Tibial nerve (tissue), 4 donors: ENCODE results near the gene SFXN4. TPM values are rescaled to one million over a fixed set of nuclear protein-coding genes. Genes with fewer than 3 reads are reported as not detected.

ENCODE experiments used
- DNase-seq, 2 donors: peaks; one replicate each; pipeline ENCODE4 v3.0.0-alpha.2; 2019; ENCODE audit warnings: low spot score in 2 of 2
- H3K27ac ChIP-seq, 4 donors: fragments of 200-600 bp; sonication (generic) in 3 of 4; one replicate each; pipeline ENCODE4 v1.5.1; 2017 to 2019; ENCODE audit warnings: mild to moderate bottlenecking in 1 of 4
- H3K27me3 ChIP-seq, 2 donors: fragments of 200-600 bp; sonication (generic) in 1 of 2; one replicate each; pipeline versions ENCODE4 v1.5.1 to v1.6.0; 2017 to 2019
- H3K36me3 ChIP-seq, 3 donors: fragments of 200-600 bp; sonication (generic); one replicate each; pipeline ENCODE4 v1.5.1; 2018 to 2019
- H3K4me1 ChIP-seq, 4 donors: fragments of 200-600 bp; sonication (generic) in 3 of 4; one replicate each; pipeline ENCODE4 v1.5.1; 2017 to 2019
- H3K4me3 ChIP-seq, 4 donors: fragments of 200-600 bp; sonication (generic) in 3 of 4; one replicate each; pipeline ENCODE4 v1.5.1; 2017 to 2019; ENCODE audit warnings: mild to moderate bottlenecking in 1 of 4, moderate library complexity in 1 of 4
- H3K9me3 ChIP-seq, 4 donors: fragments of 200-600 bp; sonication (generic) in 3 of 4; one replicate each; pipeline ENCODE4 v1.5.1; 2017 to 2019
- CTCF ChIP-seq, 5 experiments: fragments of 200-600 bp in 3 of 5; fragments of 450-650 bp in 2 of 5; sonication (generic) in 3 of 5; IDR thresholded peaks; one replicate each; pipeline ENCODE4 v1.5.1; 2016 to 2019; ENCODE audit warnings: antibody characterized with exemption in 5 of 5, mild to moderate bottlenecking in 3 of 5, moderate library complexity in 2 of 5
- EP300 ChIP-seq, 2 donors: sonication (generic); formaldehyde crosslinking; IDR thresholded peaks; one replicate each; pipeline ENCODE4 v1.6.1; 2017; ENCODE audit warnings: antibody characterized with exemption in 2 of 2, mild to moderate bottlenecking in 1 of 2
- POLR2A ChIP-seq, 2 donors: fragments of 450-650 bp; IDR thresholded peaks; one replicate each; pipeline ENCODE4 v1.6.1; 2017; ENCODE audit warnings: antibody characterized with exemption in 2 of 2, mild to moderate bottlenecking in 2 of 2, moderate library complexity in 2 of 2
- whole genome bisulfite sequencing, 2 donors: methylation state at CpG; one replicate each; pipeline ENCODE4 v1.1.5; 2018; 5-methylcytosine and 5-hydroxymethylcytosine counted together
- total RNA-seq, 4 donors: library from RNA; depleted of rRNA; stranded (reverse); fragments of >200 nt; gene quantifications; one replicate each; pipeline ENCODE4 v1.1.0, GENCODE V29; 2016

SFXN4 gene, protein sequence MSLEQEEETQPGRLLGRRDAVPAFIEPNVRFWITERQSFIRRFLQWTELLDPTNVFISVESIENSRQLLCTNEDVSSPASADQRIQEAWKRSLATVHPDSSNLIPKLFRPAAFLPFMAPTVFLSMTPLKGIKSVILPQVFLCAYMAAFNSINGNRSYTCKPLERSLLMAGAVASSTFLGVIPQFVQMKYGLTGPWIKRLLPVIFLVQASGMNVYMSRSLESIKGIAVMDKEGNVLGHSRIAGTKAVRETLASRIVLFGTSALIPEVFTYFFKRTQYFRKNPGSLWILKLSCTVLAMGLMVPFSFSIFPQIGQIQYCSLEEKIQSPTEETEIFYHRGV
- total RNA-seq: 100 to 1,000 TPM in 1 of 4 donors, 10 to 100 TPM in 3; 12.7 to 301 (median 19.1) TPM

- H3K9me3 ChIP-seq: no peaks in the 10 kb centered on the region
- TF ChIP-seq CTCF (IDR thresholded peaks at IDR 0.05) (peak in 2 of 5 experiments; percentile 26 to 48), EP300 (IDR thresholded peaks at IDR 0.05) (peak in 1 of 2 donors; percentile 83), POLR2A (IDR thresholded peaks at IDR 0.05) (peak; percentile 27 to 79)
- peaks cover 0 to 45% (median 7%) of the 10 kb centered on the region in 3 donors for H3K36me3 ChIP-seq
- H3K27ac ChIP-seq: peak within 1 kb of the TSS; percentile 51 to 98 (median 92)
- no peaks in the 10 kb centered on the region for H3K27me3 ChIP-seq
- peaks cover 0 to 27% (median 9%) of the 10 kb centered on the region in 4 donors for H3K4me1 ChIP-seq
- DNase-seq: peak; percentile 63 to 68
- H3K4me3 ChIP-seq: peak within 1 kb of the TSS; percentile 41 to 93 (median 86)
- WGBS, 2 donors: 1 to 3% methylated on average over 35 to 53 of the region's 90 CpGs
Measured at GRCh38 chr10:119165171-119166117, at the start of gene SFXN4. SFXN4 (minus strand) TSS chr10:119165714; CDS start chr10:119165647, 67 bp downstream.

DNA sequence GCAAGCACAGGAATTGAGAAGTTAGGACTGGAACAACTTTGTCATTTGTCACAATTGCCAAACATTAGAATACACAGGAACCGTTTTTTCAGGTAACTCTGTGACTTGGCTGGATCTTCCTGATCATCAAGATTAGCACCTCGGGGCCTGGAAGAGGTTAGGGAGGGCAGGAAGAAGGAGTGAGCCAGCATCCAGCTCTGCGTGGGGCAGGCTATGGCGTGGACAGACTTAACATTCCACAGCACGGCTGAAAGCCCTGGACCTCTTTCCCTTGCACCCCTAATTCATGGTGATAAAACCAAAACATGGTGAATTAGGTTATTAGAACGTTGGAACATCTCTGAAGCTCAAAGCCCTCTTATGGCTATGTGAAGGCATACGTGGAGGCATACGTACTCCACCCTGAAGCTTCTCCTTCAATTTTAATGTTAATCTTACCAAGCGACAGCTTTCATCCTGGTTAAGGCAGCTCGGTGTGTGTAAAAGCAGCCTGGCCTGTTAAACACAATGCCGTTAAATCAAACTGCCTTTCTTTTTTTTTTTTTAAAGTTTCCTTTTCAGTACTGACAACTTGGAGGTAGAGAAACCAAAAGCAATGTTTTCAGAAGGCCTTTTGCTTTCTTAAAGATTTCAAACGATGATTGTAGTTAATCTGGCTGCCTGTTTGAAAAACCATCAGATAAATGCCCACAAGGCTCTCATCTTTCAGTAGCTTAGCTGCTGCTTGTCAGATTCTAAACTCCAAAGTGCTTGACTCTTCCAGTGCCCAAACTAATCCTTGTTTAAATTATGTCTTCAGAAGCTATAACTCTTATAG is 46.3 kb upstream of the SFXN4 start:
- Histone ChIP-seq H3K27ac (peak overlapping the region; percentile 47 to 97 (median 69)), H3K4me1 (peaks cover 0 to 70% (median 19%) of the 10 kb centered on the region in 4 donors), H3K4me3 (no peak overlapping the region), H3K27me3 (no peaks in the 10 kb centered on the region), H3K36me3 (no peaks in the 10 kb centered on the region), H3K9me3 (no peaks in the 10 kb centered on the region)
- DNase-seq: no peak
- WGBS, 2 donors: 45 to 48% methylated on average over 12 of the region's 12 CpGs
- no peak for TF ChIP-seq EP300 (IDR thresholded peaks at IDR 0.05)
- TF ChIP-seq CTCF (IDR thresholded peaks at IDR 0.05): no peak

DNA sequence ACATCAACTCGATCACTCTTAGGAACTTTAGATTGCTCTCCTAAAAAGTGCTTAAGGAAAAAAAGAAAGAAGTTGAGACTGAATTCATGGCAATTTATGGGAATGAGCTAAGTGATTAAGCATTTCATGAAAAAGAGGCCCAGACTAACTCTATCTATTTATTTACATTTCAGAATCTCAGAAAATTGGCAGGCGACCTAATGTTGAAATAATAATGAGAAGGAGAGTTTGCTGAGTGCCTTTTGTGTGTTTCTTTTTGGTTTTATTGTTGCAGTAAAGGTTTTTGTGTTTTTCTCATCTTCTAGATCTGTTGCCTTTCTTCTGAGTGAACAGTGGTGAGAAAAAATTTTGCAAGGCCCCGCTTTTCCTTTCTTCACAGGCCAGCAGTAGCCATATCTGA is 45.7 kb upstream of the SFXN4 start:
- no peaks in the 10 kb centered on the region for H3K27me3 ChIP-seq
- no peaks in the 10 kb centered on the region for H3K36me3 ChIP-seq
- no peak for TF ChIP-seq POLR2A (IDR thresholded peaks at IDR 0.05)
- TF ChIP-seq EP300 (IDR thresholded peaks at IDR 0.05): no peak
- TF ChIP-seq CTCF (IDR thresholded peaks at IDR 0.05): no peak
- H3K27ac ChIP-seq: peak overlapping the region; percentile 47 to 97 (median 69)
- WGBS, 2 donors: 59 to 61% methylated on average over 3 of the region's 3 CpGs
- H3K4me3 ChIP-seq: no peak overlapping the region
- H3K4me1 ChIP-seq: peaks cover 0 to 74% (median 20%) of the 10 kb centered on the region in 4 donors
- DNase-seq: no peak
- no peaks in the 10 kb centered on the region for H3K9me3 ChIP-seq

- TF ChIP-seq CTCF (IDR thresholded peaks at IDR 0.05): no peak
- no peak for TF ChIP-seq EP300 (IDR thresholded peaks at IDR 0.05)
- no peak for TF ChIP-seq POLR2A (IDR thresholded peaks at IDR 0.05)
- DNase-seq: no peak
- WGBS, 2 donors: 77 to 84% methylated on average over 2 of the region's 2 CpGs
- H3K4me1 ChIP-seq: peaks cover 0 to 75% (median 23%) of the 10 kb centered on the region in 4 donors
- peak overlapping the region; percentile 47 to 97 (median 69) for H3K27ac ChIP-seq
- no peaks in the 10 kb centered on the region for H3K36me3 ChIP-seq
- no peaks in the 10 kb centered on the region for H3K27me3 ChIP-seq
- no peak overlapping the region for H3K4me3 ChIP-seq
- H3K9me3 ChIP-seq: no peaks in the 10 kb centered on the region
Measured at GRCh38 chr10:119210633-119211032, 45.1 kb upstream of the SFXN4 start.
